ENCODE results near the gene CD48.

GRCh38 chr1:160747717-160748116 is 36.1 kb upstream of the CD48 start:
- TF ChIP-seq CTCF (conservative IDR thresholded peaks at IDR 0.05; ENCODE audit: low read length) (no peak), EZH2phosphoT487 (IDR thresholded peaks at IDR 0.05; ENCODE audit: borderline replicate concordance, low read depth, low read length) (no peak)

Data from OCI-LY7 (cell line).